HG02678 (cell line): ENCODE results near the gene ATP6V1F.
"Not testable (repeated sequence)": the region's sequence is repeated elsewhere in the genome, so short reads cannot be mapped to it uniquely, and the experiment has no call there.

Experiments used
- ATAC-seq: cut with Tn5 transposase; IDR thresholded peaks from one replicate; pipeline ENCODE4 v1.9.1; 2021; ENCODE audit warnings: mild to moderate bottlenecking, moderate library complexity; ENCODE audit not compliant: unreplicated experiment

The ATP6V1F gene

DNA sequence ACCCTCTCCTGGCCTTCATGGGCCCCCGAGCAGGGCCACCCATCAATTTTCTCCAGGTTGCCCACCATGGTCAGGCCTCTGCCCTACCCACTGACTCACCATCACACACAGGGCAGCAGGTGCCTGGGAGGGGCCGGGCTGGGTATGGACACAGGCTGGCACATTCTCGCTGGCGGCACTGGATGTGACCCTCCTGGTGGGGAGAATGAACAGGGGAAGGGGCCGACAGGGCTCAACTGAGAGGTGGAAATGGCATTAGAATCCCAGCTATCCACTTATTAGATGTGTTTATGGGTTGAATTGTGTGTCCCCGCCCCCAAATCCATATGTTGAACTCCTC is 31.4 kb downstream of the ATP6V1F start:
- ATAC-seq = no peak

DNA sequence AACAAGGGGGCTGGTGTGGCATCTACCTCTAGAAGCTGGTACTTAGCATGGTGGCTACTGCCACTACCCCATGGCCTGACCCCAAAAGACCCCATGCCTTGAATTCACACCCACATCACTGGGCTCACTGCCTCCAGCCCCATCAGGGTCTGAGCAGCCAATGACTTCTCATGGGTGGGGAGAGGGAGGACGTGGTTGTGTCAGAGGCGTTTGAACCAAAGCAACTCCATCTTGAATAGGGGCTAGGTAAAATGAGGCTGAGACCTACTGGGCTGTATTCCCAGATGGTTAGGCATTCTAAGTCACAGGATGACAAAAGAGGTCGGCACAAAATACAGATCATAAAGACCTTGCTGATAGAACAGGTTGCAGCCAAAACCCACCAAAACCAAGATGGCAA is 32.7 kb downstream of the ATP6V1F start:
- no peak for ATAC-seq

DNA sequence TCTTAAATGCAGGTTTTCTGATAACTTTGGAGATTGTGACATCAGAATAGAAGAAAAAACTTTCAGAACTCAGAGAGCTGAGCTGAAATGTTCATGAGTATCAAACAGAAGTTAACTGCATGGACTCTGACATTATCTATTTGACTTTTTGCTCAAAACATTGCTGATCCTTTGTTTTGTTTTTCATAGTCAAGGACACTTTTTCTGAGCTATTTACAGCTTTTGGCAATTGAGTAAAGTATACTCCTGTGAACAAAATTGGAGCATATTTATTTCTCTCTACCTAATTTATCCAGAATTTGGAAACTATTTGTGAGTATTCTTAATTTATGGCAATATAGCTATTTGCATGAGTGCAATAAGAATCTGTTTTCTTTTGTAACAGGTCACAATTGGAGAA is 36.7 kb downstream of the ATP6V1F start:
- ATAC-seq = no peak

DNA sequence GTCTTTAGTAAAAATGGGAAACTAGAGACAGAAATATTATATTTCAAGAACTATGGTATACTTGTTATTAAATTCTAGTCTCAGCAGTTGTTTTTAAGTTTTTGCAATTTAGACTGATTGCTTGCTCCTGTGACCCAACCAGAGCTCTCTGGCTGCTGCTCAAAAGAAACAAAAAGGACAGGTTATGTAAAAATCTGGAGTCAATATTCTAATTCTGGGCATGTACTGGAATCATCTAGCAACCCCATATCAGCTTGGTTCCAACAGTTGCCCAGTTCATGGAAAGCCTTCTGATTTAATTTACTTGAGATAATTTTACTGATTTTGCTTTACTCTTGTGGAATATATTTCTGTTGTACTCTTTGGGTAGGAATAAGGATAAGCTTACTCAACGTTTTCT is 37.6 kb downstream of the ATP6V1F start:
- no peak for ATAC-seq

DNA sequence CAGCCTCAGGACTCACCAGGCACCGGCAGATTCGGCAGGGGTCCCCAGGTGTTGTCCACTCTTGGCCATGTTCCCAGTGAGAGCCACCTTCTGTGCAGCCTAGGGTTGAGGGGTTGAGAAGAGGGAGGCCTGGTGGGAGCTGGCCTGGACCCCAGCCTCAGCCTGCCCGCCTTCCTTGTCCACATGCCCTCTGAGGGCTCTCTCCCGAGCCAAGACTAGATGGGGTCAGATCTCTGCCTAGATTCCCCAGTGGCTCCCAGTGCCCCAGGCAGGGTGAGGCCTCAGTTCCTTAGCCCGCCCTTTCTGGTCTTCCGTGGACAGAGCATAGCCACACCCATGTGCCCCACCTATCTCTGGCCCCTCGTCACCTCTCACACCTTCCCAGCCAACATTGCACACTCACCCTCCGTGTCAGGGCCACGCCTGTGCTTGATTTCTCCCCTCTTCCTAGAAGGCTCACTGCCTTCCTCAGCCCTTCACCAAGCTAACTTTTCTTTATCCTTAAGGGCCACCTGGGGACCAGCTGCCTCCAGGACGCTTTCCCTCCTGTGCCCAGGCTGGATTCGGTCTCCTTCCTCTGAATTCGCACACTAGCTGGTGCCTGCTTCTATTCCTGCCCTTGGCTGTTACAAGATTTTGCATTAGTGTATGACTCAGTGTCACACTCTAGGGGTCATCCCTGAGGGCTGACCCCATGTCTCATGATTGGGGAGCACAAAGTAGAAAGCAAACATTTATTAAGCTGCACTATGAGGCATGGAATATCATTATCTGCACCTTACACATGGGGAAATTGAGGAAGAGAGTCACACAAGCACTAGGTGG is 40.3 kb downstream of the ATP6V1F start:
- no peak for ATAC-seq

DNA sequence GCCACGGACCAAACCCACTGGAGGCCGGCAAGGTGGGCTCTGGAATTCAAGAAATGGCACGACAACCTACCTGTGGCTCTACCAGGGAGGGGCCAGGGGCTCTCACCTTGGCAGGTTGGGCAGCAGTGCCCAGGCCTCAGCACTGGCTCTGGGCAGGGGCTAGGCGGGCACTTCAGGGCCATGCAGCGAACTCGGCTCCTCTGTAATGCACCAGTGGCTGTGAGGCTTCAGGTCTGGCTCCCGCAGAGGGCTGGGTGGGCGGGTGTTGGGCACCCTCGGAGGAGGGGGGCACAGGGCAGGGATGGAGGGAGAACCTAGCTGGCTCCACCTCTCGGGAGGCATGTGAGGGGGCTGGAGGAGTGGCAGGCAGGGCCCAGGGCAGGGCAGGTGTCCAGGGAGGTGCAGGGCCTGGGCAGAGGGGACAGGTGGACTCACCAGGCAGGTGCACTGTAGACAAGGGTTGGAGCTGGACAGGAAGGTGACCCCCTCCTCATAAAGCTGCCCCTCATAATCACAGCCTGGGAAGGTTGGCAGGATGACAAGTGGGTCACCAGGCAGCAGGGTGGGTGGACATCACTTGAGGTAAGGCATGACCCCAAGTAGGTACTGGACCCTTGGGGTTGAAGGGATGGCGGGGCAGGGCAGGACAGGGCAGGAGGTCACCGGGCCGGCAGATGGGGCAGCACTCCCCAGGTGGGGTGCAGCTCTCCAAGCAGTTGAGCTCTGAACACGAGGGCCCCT is 41.1 kb downstream of the ATP6V1F start:
- no peak for ATAC-seq

DNA sequence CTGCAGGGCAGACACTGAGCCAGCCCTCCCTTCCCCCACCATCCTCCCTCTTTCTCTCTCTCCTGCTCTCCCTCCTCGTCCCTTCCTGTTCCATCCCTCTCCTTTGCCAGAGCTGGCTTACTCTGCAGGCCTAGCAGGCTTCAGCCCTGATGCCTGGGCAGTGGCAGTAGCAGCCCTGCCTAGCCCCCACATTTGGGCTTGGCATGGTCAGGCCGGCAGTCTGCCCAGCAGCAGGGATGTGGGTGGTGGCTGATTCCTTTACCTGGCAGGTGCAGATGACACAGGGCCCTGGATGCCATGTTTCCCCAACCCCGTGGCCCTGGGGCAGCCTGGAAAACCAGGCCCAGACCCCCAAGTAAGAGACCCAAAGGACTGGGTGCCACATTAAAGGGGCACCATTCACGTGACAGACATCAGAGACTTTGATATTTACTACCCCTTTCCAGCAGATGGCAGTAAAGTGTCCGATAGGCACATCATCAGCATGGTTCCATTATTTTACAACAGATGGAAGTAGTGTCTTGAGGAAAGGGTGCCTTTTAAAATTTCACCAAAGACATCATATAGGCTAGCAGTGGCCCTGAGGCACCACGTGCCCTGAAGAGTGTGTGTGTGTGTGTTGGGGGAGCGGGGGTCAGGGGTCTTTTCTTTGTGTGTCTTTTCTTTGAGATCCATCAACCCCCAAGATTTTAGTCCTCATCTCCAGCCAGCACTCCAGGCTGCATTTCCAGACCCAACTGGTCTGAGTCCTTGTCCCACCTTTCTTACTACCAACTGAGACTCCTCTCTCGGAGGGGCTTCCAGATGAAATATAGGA is 41.9 kb downstream of the ATP6V1F start:
- ATAC-seq = no peak

DNA sequence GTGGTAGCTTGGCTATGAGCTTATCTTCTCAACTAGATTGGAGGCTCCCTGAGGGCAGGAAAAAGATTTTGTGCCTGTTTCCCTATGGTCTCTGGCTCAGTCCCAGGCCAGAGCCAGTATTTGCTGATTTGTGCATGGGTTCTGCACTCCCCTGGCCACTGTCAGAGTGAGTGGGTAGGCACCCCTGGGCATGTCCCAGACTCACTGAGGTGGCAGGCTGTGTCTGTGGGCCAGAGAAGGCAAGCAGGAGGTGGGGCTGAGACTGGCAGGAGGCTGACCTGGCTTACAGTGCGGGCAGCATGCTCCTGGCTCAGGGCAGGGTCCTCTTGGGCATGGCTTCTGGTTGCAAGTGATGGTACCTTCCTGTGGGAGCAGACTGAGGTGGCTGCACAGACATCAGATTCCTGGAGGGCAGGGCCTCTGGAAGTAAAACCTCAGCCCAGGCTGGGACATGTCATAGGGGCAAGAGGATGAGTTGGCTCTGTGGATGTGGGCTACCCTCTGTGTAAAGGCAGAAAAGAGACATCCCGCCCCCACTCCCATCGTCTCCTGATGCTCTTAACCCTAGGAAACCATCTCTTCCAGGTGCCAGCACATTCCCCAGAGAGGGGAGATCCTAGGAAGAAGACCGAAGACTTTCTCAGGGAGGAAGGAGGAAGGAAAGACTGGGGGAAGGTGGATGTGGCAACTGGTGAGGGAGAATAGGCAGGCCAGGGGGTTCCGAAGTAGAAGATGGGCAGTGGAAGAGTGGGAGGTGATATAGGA is 43.5 kb downstream of the ATP6V1F start:
- no peak for ATAC-seq

DNA sequence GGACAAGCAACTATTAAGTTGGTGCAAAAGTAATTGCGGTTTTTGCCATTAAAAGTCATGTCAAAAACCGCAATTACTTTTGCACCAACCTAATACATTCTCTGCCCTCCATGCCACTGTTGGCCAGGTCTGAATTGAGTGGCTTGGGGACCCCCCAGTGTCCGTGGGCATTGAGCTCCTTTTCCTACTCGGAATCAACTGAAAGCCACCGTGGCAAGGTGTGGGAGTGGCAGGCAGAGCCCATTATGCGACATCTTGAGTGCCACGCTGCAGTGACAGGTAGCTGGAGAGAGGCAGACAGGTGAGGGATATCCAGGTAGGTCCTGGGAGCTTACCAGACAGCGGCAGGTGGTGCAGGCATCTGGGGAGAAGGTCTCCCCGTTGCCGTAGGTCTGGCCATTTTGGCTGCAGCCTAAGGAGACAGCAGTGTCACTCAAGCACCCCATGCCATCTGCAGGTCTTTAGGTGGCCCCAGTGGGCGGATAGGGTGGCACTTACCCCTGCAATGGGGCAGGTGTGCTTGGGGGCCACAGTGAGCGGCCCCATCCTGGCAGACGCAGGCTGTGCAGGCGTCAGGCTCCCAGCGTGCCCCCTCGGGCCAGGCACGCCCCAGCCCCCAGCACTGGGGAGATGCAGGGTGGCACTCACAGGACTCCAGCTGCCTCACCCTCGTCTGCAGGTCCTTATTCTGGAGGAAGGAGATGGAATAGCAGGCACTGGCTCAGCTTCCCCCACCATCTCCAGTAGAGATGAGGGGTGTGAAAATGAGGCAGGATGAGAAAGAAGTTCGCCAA is 44.3 kb downstream of the ATP6V1F start:
- ATAC-seq = no peak

DNA sequence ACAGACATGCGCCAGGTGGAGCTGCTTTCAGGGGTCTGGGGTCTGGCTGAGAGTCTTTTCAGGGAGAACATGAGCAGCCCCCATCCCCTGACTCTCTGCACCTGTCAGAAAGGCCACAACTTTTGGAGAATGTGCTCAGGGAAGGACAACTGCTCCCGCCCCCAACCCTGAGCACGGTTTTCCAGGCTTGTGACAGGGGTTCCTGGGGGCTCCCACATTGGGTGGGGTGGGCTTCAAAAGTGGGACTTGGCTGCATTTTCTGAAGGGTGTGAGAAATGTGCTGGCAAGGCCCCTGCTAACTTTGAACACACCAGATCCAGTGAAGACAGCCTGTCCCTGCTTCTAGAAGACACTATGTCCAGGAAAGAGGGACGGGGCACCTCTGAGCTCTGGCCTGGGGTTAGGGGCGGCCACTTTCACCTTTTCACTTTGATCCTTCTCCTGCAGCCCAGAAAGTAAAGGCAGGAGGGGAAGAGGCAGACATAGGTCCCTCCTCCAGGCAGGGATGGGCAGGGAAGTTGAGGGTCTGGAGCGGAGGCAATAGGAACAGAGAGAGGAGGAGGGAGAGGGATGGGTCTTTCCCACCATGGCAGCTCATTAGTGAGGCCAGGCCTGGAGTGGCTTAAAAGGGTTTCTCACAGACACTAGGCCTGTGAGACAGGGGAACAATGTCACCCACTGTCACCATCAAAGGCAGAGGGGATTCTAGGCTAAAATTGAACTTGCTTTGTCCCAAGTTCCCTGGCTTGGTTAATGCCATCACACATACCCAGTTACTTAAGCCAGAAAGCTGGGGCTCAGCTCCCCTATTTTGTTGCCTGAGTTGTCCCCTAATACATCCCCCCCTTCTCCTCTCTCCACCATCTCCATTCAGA is 46.3 kb downstream of the ATP6V1F start:
- ATAC-seq = no peak

DNA sequence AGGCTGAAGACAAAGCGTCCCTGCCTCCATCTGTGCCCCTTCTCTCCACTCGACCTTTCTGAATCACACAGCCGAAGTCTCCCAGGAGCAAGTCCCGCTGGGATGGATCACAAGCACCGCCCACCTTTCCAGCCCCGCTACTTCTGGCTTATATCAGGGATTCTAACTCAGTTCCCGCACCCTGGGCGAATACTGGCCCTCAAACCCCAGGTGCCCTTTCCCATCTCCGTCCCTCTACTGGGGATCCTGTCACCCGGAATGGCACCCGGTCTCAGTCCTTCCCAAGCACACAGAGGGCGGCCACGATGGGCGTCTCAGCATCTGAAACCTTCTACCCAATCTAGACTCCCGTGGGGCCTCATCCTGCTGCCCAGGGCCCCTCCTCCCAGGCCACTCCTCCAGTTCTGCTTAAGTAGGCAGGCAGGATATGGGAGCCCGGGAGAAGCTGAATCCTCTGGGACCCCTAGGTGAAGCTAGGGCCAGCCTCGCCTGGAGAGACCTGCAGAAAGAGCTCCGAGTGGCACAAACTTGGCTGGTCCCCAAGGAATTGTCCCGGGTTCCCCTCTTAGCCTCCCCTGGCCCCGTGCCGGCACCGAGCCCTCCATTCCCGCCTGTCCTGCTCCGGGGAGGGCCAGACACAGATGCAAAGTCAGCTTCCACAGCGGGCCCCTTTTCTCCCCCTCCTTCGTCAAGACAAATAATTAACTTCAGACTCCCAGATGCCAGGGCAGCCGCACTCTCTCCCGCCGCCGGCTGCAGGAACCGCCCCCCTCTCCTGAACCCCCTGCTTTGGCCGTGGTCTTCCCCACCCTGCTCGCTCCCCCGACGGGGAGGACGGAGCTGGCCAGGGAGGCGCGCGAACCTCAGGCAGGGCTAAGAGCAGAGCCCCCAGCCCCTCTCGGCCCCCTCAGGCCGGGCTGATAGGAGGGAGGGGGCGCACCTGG is 47.2 kb downstream of the ATP6V1F start:
- no peak for ATAC-seq

DNA sequence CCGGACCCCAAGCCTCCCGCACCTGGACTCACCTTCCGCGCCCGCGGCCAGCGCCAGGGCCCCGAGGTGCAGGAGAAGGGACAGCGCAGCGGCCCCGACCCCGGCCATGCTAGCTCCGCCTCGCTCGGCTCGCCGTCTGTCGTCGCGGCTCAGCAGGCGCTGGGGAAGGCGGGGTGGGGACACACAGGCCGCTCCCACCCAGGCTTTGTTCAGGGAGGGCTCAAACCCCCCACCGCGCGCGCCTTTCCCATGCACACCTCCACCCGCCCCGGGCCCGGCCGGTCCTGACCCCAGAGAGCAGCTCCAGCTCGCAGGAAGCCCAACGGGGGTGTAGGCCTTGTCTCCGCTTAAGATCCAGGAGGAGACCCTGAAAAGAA is 47.9 kb downstream of the ATP6V1F start, which contains the start of gene KCP:
Gene KCP (minus strand): TSS at position 141 of the 377 bp plus-strand sequence. CDS start 33 bp downstream, at position 108.
- ATAC-seq = no peak

DNA sequence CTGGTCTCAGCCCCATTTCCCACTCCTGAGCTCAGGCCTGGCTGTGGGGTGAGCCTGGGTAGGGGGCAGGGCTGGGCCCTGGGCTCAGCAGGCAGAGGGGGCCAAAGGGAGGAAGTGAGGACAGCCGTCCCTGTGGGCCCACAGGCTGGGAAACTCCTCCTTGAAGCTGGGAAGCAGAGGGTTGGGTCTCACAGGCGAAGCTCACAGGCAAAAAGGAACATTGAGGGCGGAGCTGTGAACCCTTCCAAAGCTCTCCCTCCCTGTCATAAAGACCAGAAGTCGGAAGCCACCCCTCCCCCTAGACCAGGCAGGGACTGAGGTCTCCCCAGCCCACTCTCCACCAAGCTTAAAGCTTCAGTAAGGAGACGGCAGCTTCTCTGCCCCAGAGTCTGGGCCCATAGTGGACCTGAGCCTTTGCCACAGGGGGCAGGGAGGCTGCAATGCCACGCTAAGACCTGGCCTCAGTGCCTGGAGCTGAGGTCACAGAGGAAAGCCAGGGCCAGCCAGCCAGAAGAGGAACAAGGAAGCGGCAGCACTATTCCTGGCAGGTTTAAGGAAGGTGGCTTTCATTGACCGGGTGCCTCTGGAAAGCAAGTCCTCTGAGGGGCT is 48.9 kb downstream of the ATP6V1F start:
- no peak for ATAC-seq

DNA sequence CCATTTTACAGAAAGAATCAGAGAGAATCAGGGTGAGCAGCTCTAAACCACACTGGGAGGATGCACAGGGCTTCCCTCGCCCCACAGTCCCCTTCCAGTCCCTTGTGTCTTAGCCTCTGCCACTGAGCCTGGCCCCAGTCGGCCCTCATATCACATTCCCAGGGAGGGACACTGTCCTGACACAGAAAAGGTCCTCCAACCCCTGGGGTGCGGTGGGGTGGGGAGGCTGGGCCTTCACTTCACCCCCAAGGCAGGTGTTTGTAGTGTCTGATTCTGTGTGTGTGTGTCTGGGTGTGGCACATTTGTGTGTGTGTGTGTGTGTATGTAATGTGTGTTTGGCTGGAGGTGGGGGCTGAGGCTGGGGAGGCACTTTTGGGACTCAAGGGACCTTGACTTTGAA is 49.6 kb downstream of the ATP6V1F start:
- ATAC-seq = no peak

DNA sequence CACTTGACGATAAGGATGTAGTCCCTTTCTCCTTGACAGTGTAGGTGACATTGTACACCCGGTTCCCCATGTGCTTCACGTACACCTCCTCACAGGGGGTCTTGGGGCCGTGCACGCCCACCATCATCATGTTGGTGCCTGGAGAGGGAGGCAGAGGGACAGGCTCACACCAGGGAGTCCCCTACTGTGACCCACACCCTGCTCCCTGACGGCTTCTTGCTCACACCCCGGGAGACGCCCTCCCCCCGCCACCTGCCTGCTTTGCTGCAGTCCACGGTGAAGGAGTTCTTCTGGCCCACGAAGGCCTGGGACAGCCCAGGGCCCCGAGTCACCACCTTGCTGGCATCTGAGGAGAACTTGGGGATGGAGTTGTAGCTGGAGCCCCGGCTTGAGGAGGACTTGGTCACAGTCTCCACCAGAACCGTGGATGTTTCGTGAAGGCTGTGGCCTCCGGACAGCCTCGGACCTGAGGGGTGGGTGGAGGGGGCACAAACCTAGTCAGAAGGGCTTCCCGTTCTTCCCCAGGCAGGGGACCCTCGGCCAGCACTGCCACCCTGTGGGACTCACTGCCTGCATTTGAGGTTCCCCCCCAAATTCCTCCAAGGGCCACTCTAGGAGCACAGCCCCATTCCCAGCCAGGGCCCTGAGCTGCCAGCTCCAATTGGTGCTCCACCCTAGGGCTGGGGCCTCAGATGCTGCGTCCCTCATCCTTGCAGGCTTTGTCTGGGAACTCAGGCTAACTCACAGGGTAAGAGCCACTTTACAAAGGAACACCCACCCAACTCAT is 50.2 kb downstream of the ATP6V1F start:
- not testable (repeated sequence) for ATAC-seq

DNA sequence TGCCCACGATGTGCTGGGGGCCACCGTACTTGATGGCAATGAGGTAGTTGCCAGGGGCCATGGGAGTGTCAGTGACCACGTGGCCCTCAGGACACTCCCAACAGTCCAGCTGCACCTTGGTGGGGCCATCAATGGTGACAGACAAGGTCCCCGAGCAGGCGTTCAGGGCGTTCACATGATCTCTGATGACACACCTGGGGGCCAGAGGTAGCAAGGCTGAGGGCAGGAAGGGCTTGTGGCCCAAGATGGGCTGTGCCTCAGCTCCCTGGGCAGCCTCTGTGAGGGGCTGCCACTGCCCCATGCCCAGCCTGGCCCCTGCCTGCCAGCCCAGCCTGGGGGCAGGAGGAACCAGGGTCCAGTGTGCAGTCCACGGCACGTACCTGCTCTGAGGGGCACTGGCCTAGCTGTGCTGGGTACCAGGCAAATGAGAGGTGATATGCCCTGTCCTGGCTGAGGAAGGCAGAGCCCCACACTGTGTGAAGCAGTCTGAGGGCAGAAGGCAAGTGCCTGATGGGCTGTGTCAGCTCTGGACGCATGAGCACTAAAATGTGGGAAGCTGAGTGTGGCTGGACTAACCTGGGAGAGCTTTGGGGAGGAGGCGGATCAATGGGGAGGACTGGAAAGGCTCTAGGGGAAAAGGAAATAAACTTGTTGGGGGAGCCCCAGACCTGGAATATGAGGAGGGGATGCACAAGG is 51.4 kb downstream of the ATP6V1F start:
- no peak for ATAC-seq
